ENCODE results near the gene SPOP.
A peak's percentile ranks its signal among the peaks of the same experiment; 100 is the strongest.

DNA sequence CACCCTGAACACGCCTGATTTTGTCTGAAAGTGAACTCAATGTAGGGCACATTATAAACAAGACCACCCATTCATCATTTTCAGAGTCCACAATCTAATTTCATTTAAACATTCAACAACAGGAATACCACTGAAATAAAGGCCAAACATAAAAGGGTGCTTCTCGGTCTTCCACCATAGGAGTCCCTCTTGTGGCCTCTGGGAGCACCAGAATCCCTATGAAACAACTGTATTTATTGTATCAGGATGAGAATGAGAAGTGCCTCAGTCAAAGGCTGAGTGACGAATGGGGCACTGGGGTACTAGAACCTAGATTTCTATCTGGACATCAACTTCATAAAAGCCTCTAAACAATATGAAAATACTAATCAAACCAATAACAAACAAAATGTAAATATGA, 61.8 kb downstream of the SPOP start:
- TF ChIP-seq, protein P1, sequence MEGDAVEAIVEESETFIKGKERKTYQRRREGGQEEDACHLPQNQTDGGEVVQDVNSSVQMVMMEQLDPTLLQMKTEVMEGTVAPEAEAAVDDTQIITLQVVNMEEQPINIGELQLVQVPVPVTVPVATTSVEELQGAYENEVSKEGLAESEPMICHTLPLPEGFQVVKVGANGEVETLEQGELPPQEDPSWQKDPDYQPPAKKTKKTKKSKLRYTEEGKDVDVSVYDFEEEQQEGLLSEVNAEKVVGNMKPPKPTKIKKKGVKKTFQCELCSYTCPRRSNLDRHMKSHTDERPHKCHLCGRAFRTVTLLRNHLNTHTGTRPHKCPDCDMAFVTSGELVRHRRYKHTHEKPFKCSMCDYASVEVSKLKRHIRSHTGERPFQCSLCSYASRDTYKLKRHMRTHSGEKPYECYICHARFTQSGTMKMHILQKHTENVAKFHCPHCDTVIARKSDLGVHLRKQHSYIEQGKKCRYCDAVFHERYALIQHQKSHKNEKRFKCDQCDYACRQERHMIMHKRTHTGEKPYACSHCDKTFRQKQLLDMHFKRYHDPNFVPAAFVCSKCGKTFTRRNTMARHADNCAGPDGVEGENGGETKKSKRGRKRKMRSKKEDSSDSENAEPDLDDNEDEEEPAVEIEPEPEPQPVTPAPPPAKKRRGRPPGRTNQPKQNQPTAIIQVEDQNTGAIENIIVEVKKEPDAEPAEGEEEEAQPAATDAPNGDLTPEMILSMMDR (conservative IDR thresholded peaks at IDR 0.05; ENCODE audit: low read depth, low read length), result 0 out of 2 replicates have a peak, but pooled peaks have one; percentile 23
- no peak for TF ChIP-seq MXI1 (IDR thresholded peaks at IDR 0.05; ENCODE audit: borderline replicate concordance, low read depth, low read length)
- TF ChIP-seq FOS (IDR thresholded peaks at IDR 0.05; ENCODE audit: low read depth, low read length), result no peak
- TF ChIP-seq BHLHE40 (IDR thresholded peaks at IDR 0.05; ENCODE audit: low read depth, low read length), result no peak
- no peak for TF ChIP-seq POLR2A (IDR thresholded peaks at IDR 0.05; ENCODE audit: low read depth, low read length)
- TF ChIP-seq NFE2L2 (IDR thresholded peaks at IDR 0.05; ENCODE audit: low read depth, low read length), result no peak
- TF ChIP-seq RCOR1 (IDR thresholded peaks at IDR 0.05; ENCODE audit: insufficient replicate concordance, low read length), result no peak
- 0 out of 2 replicates have a peak, but pooled peaks have one; percentile 6 for TF ChIP-seq RAD21 (IDR thresholded peaks at IDR 0.05; ENCODE audit: low read length)
- TF ChIP-seq CEBPB (IDR thresholded peaks at IDR 0.05; ENCODE audit: low read depth, low read length), result no peak
